Measurements from ENCODE around the gene ADH1B. TPM values are rescaled to one million over a fixed set of nuclear protein-coding genes. Genes with fewer than 3 reads are reported as not detected.
"Not testable (repeated sequence)": the region's sequence is repeated elsewhere in the genome, so short reads cannot be mapped to it uniquely, and the experiment has no call there.

The ADH1B gene
- polyA plus RNA-seq (not detected in 3 replicates), polyA minus RNA-seq (0.26 TPM in 1 of 3 replicates, not detected in the others)
- polyA plus RNA-seq (2011; ENCODE audit: low read depth), result not detected
- not detected in 2 replicates for polyA plus RNA-seq (2011; cell fraction: cytosol; rRNA removed)
- polyA plus RNA-seq (2011; cell fraction: nucleus; rRNA removed), result not detected in 2 replicates
- polyA plus RNA-seq (2012; ENCODE audit: low replicate concordance), result not detected in 2 replicates
- not detected for polyA minus RNA-seq (2011; cell fraction: cytosol; rRNA and poly(A)+ RNA removed)
- polyA minus RNA-seq (2011; cell fraction: nucleus; rRNA and poly(A)+ RNA removed), result not detected in 2 replicates

- dilution Hi-C loops (cut with MboI; ENCODE audit: extremely low pct_ligation_motif_present, low sequenced_read_pairs), result no loop called here
- no peak for FAIRE-seq
- H3K4me2 ChIP-seq (ENCODE audit: control insufficient read depth, extremely low read depth, insufficient read depth, low read depth, low read length), result no peak within 1 kb of the TSS
- H3K79me2 ChIP-seq (ENCODE audit: control insufficient read depth, insufficient read depth, low read length), result no peaks in the 10 kb centered on the region
- no peak within 1 kb of the TSS for H3K9ac ChIP-seq (ENCODE audit: control insufficient read depth, extremely low read depth, insufficient read depth, low read length)
- H4K20me1 ChIP-seq (ENCODE audit: control insufficient read depth, extremely low read depth, insufficient read depth, low read length), result no peaks in the 10 kb centered on the region
- no peak within 1 kb of the TSS for H3K27ac ChIP-seq (ENCODE audit: control insufficient read depth, insufficient read depth, low read length)
- no peak within 1 kb of the TSS for H3K4me3 ChIP-seq (ENCODE audit: control insufficient read depth in 2 of 3, extremely low read depth in 1 of 3, insufficient read depth in 2 of 3, low read depth in 1 of 3, low read length in 3 of 3)
- no peak within 1 kb of the TSS for H2AFZ ChIP-seq (ENCODE audit: control insufficient read depth, low read length)
- TF ChIP-seq CTCF (optimal IDR thresholded peaks at IDR 0.05 in 1 of 3, IDR thresholded peaks at IDR 0.05 in 1 of 3, conservative IDR thresholded peaks at IDR 0.05 in 1 of 3; ENCODE audit: extremely low read depth in 1 of 3, insufficient read depth in 2 of 3, low read length in 3 of 3) (no peak), EZH2 (IDR thresholded peaks at IDR 0.05; ENCODE audit: low read length) (no peak)
- no peaks in the 10 kb centered on the region for H3K27me3 ChIP-seq (ENCODE audit: control insufficient read depth, extremely low read depth, insufficient read depth, low read length)
- H3K9me3 ChIP-seq (ENCODE audit: control insufficient read depth, low read depth, low read length), result no peaks in the 10 kb centered on the region
- DNase-seq (ENCODE audit: low read depth, low spot score), result no peak
- H3K9me1 ChIP-seq (ENCODE audit: control insufficient read depth, extremely low read depth, insufficient read depth, low read length), result no peaks in the 10 kb centered on the region
- H3K4me1 ChIP-seq (ENCODE audit: control insufficient read depth, extremely low read depth, insufficient read depth, low read length), result no peaks in the 10 kb centered on the region
- no peaks in the 10 kb centered on the region for H3K36me3 ChIP-seq (ENCODE audit: control insufficient read depth in 2 of 2, extremely low read depth in 1 of 2, insufficient read depth in 2 of 2, low read length in 2 of 2)
These were observed at the start of gene ADH1B for GRCh38 chr4:99321241-99322191. Gene ADH1B, minus strand, starts transcription at chr4:99321401. Its CDS starts 70 bp downstream, at chr4:99321331.

DNA sequence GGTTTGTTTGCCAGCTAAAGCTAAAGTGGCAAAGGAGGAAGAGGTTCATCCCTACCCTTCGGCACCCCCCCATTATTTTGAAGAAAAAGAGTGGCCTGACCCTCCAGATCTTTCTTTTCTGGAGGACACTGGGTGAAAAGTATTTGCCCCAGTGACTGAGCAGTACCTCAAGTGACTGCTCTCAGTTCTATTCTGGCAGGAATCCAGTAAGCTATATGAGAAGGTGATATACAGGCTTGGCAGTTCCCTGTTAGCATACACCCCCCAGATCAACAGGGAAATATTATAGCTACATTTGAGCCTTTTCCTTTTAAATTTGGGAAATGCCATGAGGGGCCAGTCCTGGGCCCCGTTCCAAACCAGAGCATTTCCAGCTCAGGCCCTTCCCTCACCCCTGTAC lies 46.6 kb upstream of the ADH1B start:
- FAIRE-seq; H3K27me3 ChIP-seq (ENCODE audit: control insufficient read depth, extremely low read depth, insufficient read depth, low read length); DNase-seq (ENCODE audit: low read depth, low spot score); H3K9me3 ChIP-seq (ENCODE audit: control insufficient read depth, low read depth, low read length); H3K4me3 ChIP-seq (ENCODE audit: control insufficient read depth in 2 of 3, extremely low read depth in 1 of 3, insufficient read depth in 2 of 3, low read depth in 1 of 3, low read length in 3 of 3); H3K36me3 ChIP-seq (ENCODE audit: control insufficient read depth in 2 of 2, extremely low read depth in 1 of 2, insufficient read depth in 2 of 2, low read length in 2 of 2); H3K9me1 ChIP-seq (ENCODE audit: control insufficient read depth, extremely low read depth, insufficient read depth, low read length); H3K9ac ChIP-seq (ENCODE audit: control insufficient read depth, extremely low read depth, insufficient read depth, low read length); H4K20me1 ChIP-seq (ENCODE audit: control insufficient read depth, extremely low read depth, insufficient read depth, low read length); H2AFZ ChIP-seq (ENCODE audit: control insufficient read depth, low read length); H3K27ac ChIP-seq (ENCODE audit: control insufficient read depth, insufficient read depth, low read length); H3K4me1 ChIP-seq (ENCODE audit: control insufficient read depth, extremely low read depth, insufficient read depth, low read length); H3K4me2 ChIP-seq (ENCODE audit: control insufficient read depth, extremely low read depth, insufficient read depth, low read depth, low read length); H3K79me2 ChIP-seq (ENCODE audit: control insufficient read depth, insufficient read depth, low read length); dilution Hi-C loops (cut with MboI; ENCODE audit: extremely low pct_ligation_motif_present, low sequenced_read_pairs): not testable (repeated sequence)

Data from keratinocyte (primary cell).